ENCODE results near the gene RAB15. TPM values are rescaled to one million over a fixed set of nuclear protein-coding genes. Genes with fewer than 3 reads are reported as not detected.

Gene RAB15
- polyA plus RNA-seq, 3 donors, result 1.8 to 6.5 (median 4.0) TPM

GRCh38 chr14:64965356-64966000 lies 6.7 kb downstream of the RAB15 start:
- 76 to 89% (median 88%) methylated on average over 15 of the region's 15 CpGs for WGBS, 3 donors
- H3K27ac ChIP-seq (ENCODE audit: low read depth, low read length), result no peak overlapping the region

- H3K27ac ChIP-seq (ENCODE audit: low read depth, low read length), result no peak overlapping the region
- WGBS, 3 donors, result 59 to 70% (median 60%) methylated on average over 1 of the region's 1 CpG
Observed at GRCh38 chr14:64963611-64964010, 8.5 kb downstream of the RAB15 start.

- no peak overlapping the region for H3K27ac ChIP-seq (ENCODE audit: low read depth, low read length)
- 33 to 72% (median 67%) methylated on average over 5 of the region's 5 CpGs for WGBS, 3 donors
Observed at GRCh38 chr14:64960762-64961276, 11.3 kb downstream of the RAB15 start.

GRCh38 chr14:64958743-64959142 lies 13.4 kb downstream of the RAB15 start:
- H3K27ac ChIP-seq (ENCODE audit: low read depth, low read length), result no peak overlapping the region
- WGBS, 3 donors, result 77 to 95% (median 93%) methylated on average over 5 of the region's 5 CpGs

GRCh38 chr14:64958201-64958600 lies 13.9 kb downstream of the RAB15 start:
- no peak overlapping the region for H3K27ac ChIP-seq (ENCODE audit: low read depth, low read length)
- WGBS, 3 donors, result 91 to 94% (median 93%) methylated on average over 2 of the region's 2 CpGs

GRCh38 chr14:64956697-64957406 lies 15.3 kb downstream of the RAB15 start:
- H3K27ac ChIP-seq (ENCODE audit: low read depth, low read length), result no peak overlapping the region
- 85 to 94% (median 92%) methylated on average over 8 of the region's 8 CpGs for WGBS, 3 donors

GRCh38 chr14:64955297-64955696 lies 16.8 kb downstream of the RAB15 start:
- no peak overlapping the region for H3K27ac ChIP-seq (ENCODE audit: low read depth, low read length)
- WGBS, 3 donors, result 33 to 94% (median 89%) methylated on average over 6 of the region's 6 CpGs

- H3K27ac ChIP-seq (ENCODE audit: low read depth, low read length), result no peak overlapping the region
- WGBS, 3 donors, result 88 to 91% (median 91%) methylated on average over 9 of the region's 9 CpGs
Observed at GRCh38 chr14:64954491-64955240, 17.5 kb downstream of the RAB15 start.

- WGBS, 3 donors, result 91 to 96% (median 95%) methylated on average over 6 of the region's 6 CpGs
- no peak overlapping the region for H3K27ac ChIP-seq (ENCODE audit: low read depth, low read length)
Observed at GRCh38 chr14:64953661-64954060, 18.5 kb downstream of the RAB15 start.

- H3K27ac ChIP-seq (ENCODE audit: low read depth, low read length), result no peak overlapping the region
- WGBS, 3 donors, result 92 to 95% (median 93%) methylated on average over 8 of the region's 8 CpGs
Observed at GRCh38 chr14:64953310-64953654, 18.9 kb downstream of the RAB15 start.

GRCh38 chr14:64952598-64953309 lies 19.4 kb downstream of the RAB15 start:
- 78 to 82% (median 78%) methylated on average over 7 of the region's 7 CpGs for WGBS, 3 donors
- no peak overlapping the region for H3K27ac ChIP-seq (ENCODE audit: low read depth, low read length)

GRCh38 chr14:64951724-64952123 lies 20.4 kb downstream of the RAB15 start:
- H3K27ac ChIP-seq (ENCODE audit: low read depth, low read length), result no peak overlapping the region

- 95 to 97% (median 96%) methylated on average over 7 to 8 of the region's 8 CpGs for WGBS, 3 donors
- no peak overlapping the region for H3K27ac ChIP-seq (ENCODE audit: low read depth, low read length)
Observed at GRCh38 chr14:64951291-64951690, 20.8 kb downstream of the RAB15 start.

GRCh38 chr14:64950889-64951288 lies 21.2 kb downstream of the RAB15 start:
- H3K27ac ChIP-seq (ENCODE audit: low read depth, low read length), result no peak overlapping the region

GRCh38 chr14:64948612-64949210 lies 23.4 kb downstream of the RAB15 start:
- no peak overlapping the region for H3K27ac ChIP-seq (ENCODE audit: low read depth, low read length)
- 93 to 97% (median 96%) methylated on average over 8 of the region's 8 CpGs for WGBS, 3 donors

More at GRCh38 chr14:64950889-64951288, 21.2 kb downstream of the RAB15 start:
- WGBS, 3 donors, result 94 to 97% (median 95%) methylated on average over 8 of the region's 8 CpGs

- no peak overlapping the region for H3K27ac ChIP-seq (ENCODE audit: low read depth, low read length)
- WGBS, 3 donors, result 89 to 94% (median 92%) methylated on average over 27 to 28 of the region's 28 CpGs
Observed at GRCh38 chr14:64947710-64948611, 24.2 kb downstream of the RAB15 start.

- 75 to 83% (median 78%) methylated on average over 6 of the region's 6 CpGs for WGBS, 3 donors
- no peak overlapping the region for H3K27ac ChIP-seq (ENCODE audit: low read depth, low read length)
Observed at GRCh38 chr14:64946310-64947045, 25.7 kb downstream of the RAB15 start.

All from adipose tissue (tissue), 3 donors.